Astrocyte of the cerebellum (primary cell): ENCODE results near the gene CCT5.

Experiments
- DNase-seq: peaks from one replicate; pipeline ENCODE4 v3.0.0-alpha.2; 2011; ENCODE audit warnings: low read depth
- H3K4me3 ChIP-seq: 2 replicates; pipeline ENCODE4 v1.5.1; 2011; ENCODE audit warnings: mild to moderate bottlenecking, low read depth, low read length, moderate library complexity
- CTCF ChIP-seq: IDR thresholded peaks from 2 replicates; pipeline ENCODE4 v1.5.1; 2012; ENCODE audit warnings: low read length, low read depth, moderate library complexity, mild to moderate bottlenecking; ENCODE audit errors: missing control alignments
- in situ Hi-C: cut with HindIII; loops from 2 replicates; pipeline ENCODE4 v1.10.0; 2017; ENCODE audit warnings: low sequenced_read_pairs

CCT5 gene

GRCh38 chr5:10251405-10251804 is 1.3 kb downstream of the CCT5 start:
- no peak for DNase-seq
- in situ Hi-C loops: no loop called here

GRCh38 chr5:10253390-10253789 is 3.3 kb downstream of the CCT5 start:
- no peak overlapping the region for H3K4me3 ChIP-seq
- DNase-seq: no peak
- TF ChIP-seq CTCF: no peak
- in situ Hi-C loops: no loop called here

More at GRCh38 chr5:10251405-10251804, 1.3 kb downstream of the CCT5 start:
- H3K4me3 ChIP-seq: peak overlapping the region; percentile 82
- no peak for TF ChIP-seq CTCF

- in situ Hi-C loops: no loop called here
- TF ChIP-seq CTCF: no peak
- no peak for DNase-seq
- H3K4me3 ChIP-seq: no peak overlapping the region
Measured at GRCh38 chr5:10254686-10255085, 4.6 kb downstream of the CCT5 start.

- no peak for DNase-seq
- no peak overlapping the region for H3K4me3 ChIP-seq
- in situ Hi-C loops: no loop called here
- no peak for TF ChIP-seq CTCF
Measured at GRCh38 chr5:10257870-10258269, 7.8 kb downstream of the CCT5 start.

GRCh38 chr5:10259899-10260298 is 9.8 kb downstream of the CCT5 start:
- no peak for DNase-seq
- H3K4me3 ChIP-seq: no peak overlapping the region
- no peak for TF ChIP-seq CTCF
- in situ Hi-C loops: no loop called here

- DNase-seq: no peak
- TF ChIP-seq CTCF: no peak
- in situ Hi-C loops: no loop called here
- H3K4me3 ChIP-seq: no peak overlapping the region
Measured at GRCh38 chr5:10261065-10261464, 11.0 kb downstream of the CCT5 start.

GRCh38 chr5:10262121-10262774 is 12.2 kb downstream of the CCT5 start:
- no peak for TF ChIP-seq CTCF
- in situ Hi-C loops: no loop called here
- H3K4me3 ChIP-seq: no peak overlapping the region
- no peak for DNase-seq
